Progenitor cell of endocrine pancreas (in vitro differentiated cells): ENCODE results near the gene ZDHHC9. TPM values are rescaled to one million over a fixed set of nuclear protein-coding genes. Genes with fewer than 3 reads are reported as not detected.

Source experiments
- DNase-seq: peaks from one replicate; pipeline ENCODE4 v3.0.0; 2021; ENCODE audit warnings: low spot score; ENCODE audit not compliant: unreplicated experiment
- H3K27ac Mint-ChIP-seq: 2 replicates; pipeline ENCODE4 v1.8.0; 2021; ENCODE audit warnings: mild to moderate bottlenecking, moderate library complexity, mixed read lengths
- H3K27me3 Mint-ChIP-seq: 2 replicates; pipeline ENCODE4 v1.8.0; 2021; ENCODE audit warnings: mixed read lengths
- H3K36me3 Mint-ChIP-seq: 2 replicates; pipeline ENCODE4 v1.8.0; 2022; ENCODE audit warnings: mixed read lengths; ENCODE audit not compliant: insufficient read depth
- H3K4me1 Mint-ChIP-seq: 2 replicates; pipeline ENCODE4 v1.8.0; 2021; ENCODE audit warnings: low read depth, mixed read lengths
- H3K4me3 Mint-ChIP-seq: 2 replicates; pipeline ENCODE4 v1.8.0; 2021; ENCODE audit warnings: low read depth, mild to moderate bottlenecking, moderate library complexity, mixed read lengths
- H3K9me3 Mint-ChIP-seq: 2 replicates; pipeline ENCODE4 v1.8.0; 2021; ENCODE audit warnings: low read depth, mixed read lengths
- total RNA-seq: library from RNA; stranded (reverse); gene quantifications from 2 replicates; pipeline ENCODE4 v1.2.1, GENCODE V29; 2021
- TF ChIP-seq, protein P1 (sequence below): fragments of 200-600 bp; sonication (generic); IDR thresholded peaks from one replicate; pipeline ENCODE4 v1.5.0; 2021; ENCODE audit warnings: antibody characterized with exemption, mild to moderate bottlenecking; ENCODE audit not compliant: unreplicated experiment

ZDHHC9 gene
- total RNA-seq, 1 donor from 2014 or later, result 34.0 TPM

DNA sequence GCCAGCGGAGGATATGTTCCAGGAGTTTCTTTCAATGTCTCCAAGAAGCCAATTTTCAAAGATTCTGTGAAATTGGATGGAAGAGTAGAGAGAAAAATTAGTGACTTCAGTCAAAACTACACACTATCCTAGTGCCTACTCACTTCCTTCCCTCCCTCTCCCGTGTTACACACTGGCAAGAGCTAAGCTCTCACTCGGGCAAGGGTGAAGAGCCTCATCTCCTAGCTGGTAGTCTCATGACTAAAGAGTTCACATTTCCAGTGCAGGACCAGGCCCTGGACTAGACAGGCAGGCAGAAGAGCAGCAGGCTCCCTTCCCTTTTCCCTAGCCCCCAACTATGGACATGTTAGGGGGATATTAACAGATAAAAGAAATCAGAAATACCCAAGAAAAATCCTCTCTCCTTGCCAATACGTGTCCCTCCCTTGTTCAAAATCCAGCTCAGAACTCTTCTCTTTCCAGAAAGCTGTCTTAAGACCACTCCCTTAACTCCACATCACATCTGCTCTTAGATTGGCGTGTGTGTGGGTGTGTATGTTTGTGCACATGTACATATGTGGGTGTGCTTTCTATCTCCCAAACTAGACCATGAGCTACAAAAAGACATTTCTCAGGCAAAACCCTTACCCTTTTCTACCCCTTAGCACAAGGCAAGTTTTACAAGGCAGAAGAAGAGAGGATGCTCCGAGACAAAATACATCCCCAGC lies 29.9 kb downstream of the ZDHHC9 start:
- H3K27ac Mint-ChIP-seq, result no peak overlapping the region
- TF ChIP-seq, protein P1, sequence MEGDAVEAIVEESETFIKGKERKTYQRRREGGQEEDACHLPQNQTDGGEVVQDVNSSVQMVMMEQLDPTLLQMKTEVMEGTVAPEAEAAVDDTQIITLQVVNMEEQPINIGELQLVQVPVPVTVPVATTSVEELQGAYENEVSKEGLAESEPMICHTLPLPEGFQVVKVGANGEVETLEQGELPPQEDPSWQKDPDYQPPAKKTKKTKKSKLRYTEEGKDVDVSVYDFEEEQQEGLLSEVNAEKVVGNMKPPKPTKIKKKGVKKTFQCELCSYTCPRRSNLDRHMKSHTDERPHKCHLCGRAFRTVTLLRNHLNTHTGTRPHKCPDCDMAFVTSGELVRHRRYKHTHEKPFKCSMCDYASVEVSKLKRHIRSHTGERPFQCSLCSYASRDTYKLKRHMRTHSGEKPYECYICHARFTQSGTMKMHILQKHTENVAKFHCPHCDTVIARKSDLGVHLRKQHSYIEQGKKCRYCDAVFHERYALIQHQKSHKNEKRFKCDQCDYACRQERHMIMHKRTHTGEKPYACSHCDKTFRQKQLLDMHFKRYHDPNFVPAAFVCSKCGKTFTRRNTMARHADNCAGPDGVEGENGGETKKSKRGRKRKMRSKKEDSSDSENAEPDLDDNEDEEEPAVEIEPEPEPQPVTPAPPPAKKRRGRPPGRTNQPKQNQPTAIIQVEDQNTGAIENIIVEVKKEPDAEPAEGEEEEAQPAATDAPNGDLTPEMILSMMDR, result no peak
- peaks cover 23% of the 10 kb centered on the region for H3K36me3 Mint-ChIP-seq
- no peak for DNase-seq
- no peak overlapping the region for H3K4me3 Mint-ChIP-seq
- H3K27me3 Mint-ChIP-seq, result no peaks in the 10 kb centered on the region
- peaks cover 22% of the 10 kb centered on the region for H3K9me3 Mint-ChIP-seq
- H3K4me1 Mint-ChIP-seq, result no peaks in the 10 kb centered on the region

DNA sequence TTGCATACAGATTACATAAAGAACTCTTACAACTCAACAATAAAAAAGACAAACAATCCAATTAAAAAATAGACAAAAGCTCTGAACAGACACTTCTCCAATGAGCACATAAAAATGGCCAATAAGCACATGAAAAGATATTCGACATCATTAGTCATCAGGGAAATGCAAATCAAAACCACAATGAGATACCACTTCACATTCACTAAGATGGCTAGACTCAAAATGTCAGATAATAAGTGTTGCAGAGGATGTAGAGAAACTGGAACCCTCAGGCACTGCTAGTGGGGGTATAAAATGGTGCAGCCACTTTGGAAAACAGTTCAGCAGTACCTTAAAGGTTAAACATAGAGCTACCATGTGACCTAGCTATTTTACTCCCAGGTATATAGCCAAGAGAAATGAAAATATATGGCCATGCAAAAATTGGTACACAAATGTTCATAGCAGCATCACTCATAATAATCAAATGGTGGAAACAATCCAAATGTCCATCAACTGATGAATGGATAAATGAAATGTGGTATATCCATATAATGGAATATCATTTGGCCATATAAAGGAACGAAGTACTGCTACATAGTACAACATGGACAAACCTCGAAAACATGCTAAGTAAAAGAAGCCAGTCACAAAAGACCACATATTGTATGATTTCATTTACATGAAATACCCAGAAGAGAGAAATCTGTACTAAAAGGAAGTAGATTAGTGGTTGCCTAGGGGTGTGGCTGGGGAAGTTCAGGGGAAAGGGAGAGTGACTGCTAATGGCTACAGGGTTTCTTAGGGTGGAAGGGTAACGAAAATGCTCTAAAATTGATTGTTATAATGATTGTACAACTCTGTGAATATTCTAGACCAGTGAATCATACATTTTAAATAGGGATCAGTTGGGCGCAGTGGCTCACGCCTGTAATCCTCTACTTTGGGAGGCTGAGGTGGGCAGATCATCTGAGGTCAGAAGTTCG lies 34.6 kb downstream of the ZDHHC9 start:
- Mint-ChIP-seq H3K27ac (no peak overlapping the region), H3K4me3 (no peak overlapping the region), H3K9me3 (peaks cover 22% of the 10 kb centered on the region), H3K36me3 (peaks cover 26% of the 10 kb centered on the region), H3K27me3 (no peaks in the 10 kb centered on the region), H3K4me1 (no peaks in the 10 kb centered on the region)
- no peak for DNase-seq
- TF ChIP-seq, protein P1, result no peak

DNA sequence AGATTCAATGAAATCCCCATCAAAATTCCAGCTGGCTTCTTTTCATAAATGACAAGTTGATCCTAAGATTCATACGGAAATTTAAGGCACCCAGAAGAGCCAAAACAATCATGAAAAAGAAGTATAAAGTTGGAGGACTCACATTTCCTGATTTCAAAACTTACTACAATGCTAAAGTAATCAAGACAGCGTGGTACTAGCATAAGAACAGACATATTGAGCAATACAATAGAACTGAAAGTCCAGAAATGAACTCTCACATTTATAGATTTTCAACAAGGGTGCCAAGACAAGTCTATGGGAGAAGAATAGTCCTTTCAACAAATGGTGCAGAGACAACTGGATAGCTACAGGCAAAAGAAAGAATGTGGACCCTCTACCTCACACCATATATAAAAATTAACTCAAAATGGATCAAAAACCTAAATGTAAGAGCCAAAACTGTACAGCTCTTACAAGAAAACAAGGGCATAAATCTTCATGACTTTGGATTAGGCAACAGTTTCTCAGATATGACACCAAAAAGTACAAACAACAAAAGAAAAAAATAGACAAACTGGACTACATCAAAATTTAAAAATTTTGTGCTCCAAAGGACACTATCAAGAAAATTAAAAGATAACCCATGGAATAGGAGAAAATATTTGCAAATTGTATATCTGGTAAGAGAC lies 35.4 kb downstream of the ZDHHC9 start:
- peaks cover 24% of the 10 kb centered on the region for H3K36me3 Mint-ChIP-seq
- DNase-seq, result no peak
- no peaks in the 10 kb centered on the region for H3K27me3 Mint-ChIP-seq
- TF ChIP-seq, protein P1, result no peak
- H3K4me1 Mint-ChIP-seq, result no peaks in the 10 kb centered on the region
- H3K4me3 Mint-ChIP-seq, result no peak overlapping the region
- peaks cover 22% of the 10 kb centered on the region for H3K9me3 Mint-ChIP-seq
- H3K27ac Mint-ChIP-seq, result no peak overlapping the region

DNA sequence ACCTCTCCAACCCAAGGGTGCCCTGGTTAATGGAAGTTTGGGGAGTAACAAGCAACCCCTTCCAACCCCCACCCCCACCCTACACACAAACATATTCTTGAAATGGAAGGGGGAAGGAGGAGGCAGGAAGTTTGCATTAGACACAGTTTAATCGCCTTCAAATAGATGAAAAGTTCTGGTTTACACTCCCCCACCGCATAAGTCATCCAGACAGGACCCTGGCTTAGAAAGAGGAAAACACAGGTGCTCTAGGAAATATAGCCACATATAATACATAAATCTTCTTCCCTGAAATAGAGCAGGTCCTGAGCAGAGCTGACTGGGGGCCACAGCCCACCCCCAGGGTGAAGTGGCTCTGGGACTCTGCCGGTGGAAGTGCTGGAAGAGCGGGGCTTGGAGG lies 38.9 kb downstream of the ZDHHC9 start:
- Mint-ChIP-seq H3K4me3 (no peak overlapping the region), H3K27ac (no peak overlapping the region), H3K9me3 (peaks cover 15% of the 10 kb centered on the region), H3K4me1 (no peaks in the 10 kb centered on the region), H3K27me3 (no peaks in the 10 kb centered on the region), H3K36me3 (peaks cover 15% of the 10 kb centered on the region)
- no peak for DNase-seq
- TF ChIP-seq, protein P1, result no peak

DNA sequence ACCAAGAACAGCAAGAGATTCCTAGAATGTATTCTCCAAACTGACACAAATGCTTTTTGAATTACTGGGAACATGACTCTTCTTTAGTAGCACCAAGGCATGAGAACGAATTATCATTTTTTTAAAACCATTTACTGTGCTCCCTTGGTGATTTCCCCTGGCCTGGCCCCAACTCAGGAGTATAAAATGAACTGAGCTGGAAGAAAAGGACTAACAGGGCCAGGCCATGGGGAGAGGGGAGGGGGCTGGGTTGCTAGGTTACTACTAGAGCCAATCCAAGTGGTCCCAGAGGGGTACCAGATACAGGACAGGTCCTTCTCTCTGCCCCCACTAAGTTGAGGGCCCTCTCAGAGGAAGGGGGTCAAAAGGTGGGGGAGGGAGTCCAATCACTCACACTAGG lies 40.8 kb downstream of the ZDHHC9 start:
- TF ChIP-seq, protein P1, result no peak
- no peaks in the 10 kb centered on the region for H3K27me3 Mint-ChIP-seq
- H3K9me3 Mint-ChIP-seq, result no peaks in the 10 kb centered on the region
- H3K36me3 Mint-ChIP-seq, result peaks cover 1% of the 10 kb centered on the region
- H3K27ac Mint-ChIP-seq, result no peak overlapping the region
- DNase-seq, result no peak
- H3K4me3 Mint-ChIP-seq, result no peak overlapping the region
- no peaks in the 10 kb centered on the region for H3K4me1 Mint-ChIP-seq
